GM12878 (cell line): ENCODE measurements around the gene AGTRAP. TPM values are rescaled to one million over a fixed set of nuclear protein-coding genes. Genes with fewer than 3 reads are reported as not detected.

ENCODE experiments used
- ATAC-seq: fragments of 200-7000 bp; cut with Tn5 transposase; 3 replicates; pipeline ENCODE4 v1.9.1; 2020; ENCODE audit warnings: mild to moderate bottlenecking, moderate library complexity
- BruUV-seq: library from RNA; stranded (reverse); fragments of 400-500 nt; replicated peaks from 2 replicates; lab custom pipeline; 2021; lab: Mats Ljungman, UMichigan
- CTCF ChIA-PET: fragments of 300-600 bp; sonication (Branson Sonifier 250); formaldehyde crosslinking; extraction: SDS; loops from one replicate; lab custom pipeline; 2021; ENCODE audit warnings: inconsistent platforms; lab: Yijun Ruan, JAX
- POLR2A ChIA-PET: fragments of 350-600 bp; formaldehyde crosslinking; extraction: SDS; loops from one replicate; lab custom pipeline; 2021; ENCODE audit warnings: inconsistent platforms; lab: Charles Lee
- RAD21 ChIA-PET: fragments of 300-600 bp; sonication (Branson Sonifier 250); formaldehyde crosslinking; loops from one replicate; lab custom pipeline; 2023; ENCODE audit warnings: antibody characterized with exemption; ENCODE audit not compliant: unreplicated experiment; lab: Charles Lee
- SMC1A ChIA-PET: fragments of 300-600 bp; sonication (Branson Sonifier 250); formaldehyde crosslinking; loops from one replicate; lab custom pipeline; 2023; ENCODE audit not compliant: unreplicated experiment, uncharacterized antibody; lab: Charles Lee
- DNase-seq: peaks from one replicate; pipeline ENCODE4 v3.0.0-alpha.2; 2011; ENCODE audit warnings: low read depth, low spot score
- FAIRE-seq: peaks from 3 replicates; lab custom pipeline; 2011; peaks lifted over from hg19 to GRCh38; lab: Jason Lieb, UNC
- H2AFZ ChIP-seq: 2 replicates; pipeline ENCODE4 v1.6.0; 2011; ENCODE audit warnings: low read depth, low read length, control low read depth; ENCODE audit not compliant: control insufficient read depth
- H3K27ac ChIP-seq: 2 replicates; pipeline ENCODE4 v1.5.1; 2011; ENCODE audit warnings: control low read depth; ENCODE audit not compliant: control insufficient read depth, insufficient read depth
- H3K27me3 ChIP-seq, 2 experiments: replicated peaks in 1 of 2; 2 replicates each; pipeline versions ENCODE4 v1.6.0 to v1.6.1; 2011; ENCODE audit warnings: low read length in 1 of 2; ENCODE audit not compliant: control insufficient read depth in 2 of 2, insufficient read depth in 2 of 2
- H3K36me3 ChIP-seq, 2 experiments: 2 replicates each; pipeline ENCODE4 v1.5.1; 2011; ENCODE audit warnings: low read length in 1 of 2; ENCODE audit not compliant: control insufficient read depth in 2 of 2, insufficient read depth in 2 of 2
- H3K4me1 ChIP-seq: 2 replicates; pipeline ENCODE4 v1.6.1; 2011; ENCODE audit warnings: mild to moderate bottlenecking, low read length, moderate library complexity, mixed read lengths; ENCODE audit not compliant: control insufficient read depth, insufficient read depth
- H3K4me2 ChIP-seq: 2 replicates; pipeline ENCODE4 v1.6.0; 2011; ENCODE audit warnings: control low read depth; ENCODE audit not compliant: control insufficient read depth, insufficient read depth
- H3K4me3 ChIP-seq: fragments of 200-600 bp; sonication (generic); 2 replicates; pipeline ENCODE4 v1.5.1; 2016
- H3K79me2 ChIP-seq: 2 replicates; pipeline ENCODE4 v1.6.0; 2011; ENCODE audit warnings: low read length; ENCODE audit not compliant: control insufficient read depth, insufficient read depth
- H3K9ac ChIP-seq: 2 replicates; pipeline ENCODE4 v1.8.0; 2011; ENCODE audit warnings: low read length, control low read depth, mixed read lengths; ENCODE audit not compliant: control insufficient read depth, insufficient read depth
- H3K9me3 ChIP-seq: replicated peaks from 3 replicates; pipeline ENCODE4 v1.5.1; 2011; ENCODE audit warnings: mild to moderate bottlenecking, low read length; ENCODE audit not compliant: control insufficient read depth, insufficient read depth
- H4K20me1 ChIP-seq: 2 replicates; pipeline ENCODE4 v1.6.0; 2011; ENCODE audit not compliant: control insufficient read depth, insufficient read depth
- BCL3 ChIP-seq: IDR thresholded peaks from 2 replicates; pipeline ENCODE4 v1.6.1; 2011; ENCODE audit warnings: borderline replicate concordance, low read depth, mild to moderate bottlenecking, moderate library complexity, low read length; ENCODE audit not compliant: insufficient read depth, poor library complexity, severe bottlenecking
- BMI1 ChIP-seq: fragments of 450-650 bp; IDR thresholded peaks from 2 replicates; pipeline ENCODE4 v1.6.1; 2016; ENCODE audit warnings: mild to moderate bottlenecking, moderate library complexity, borderline replicate concordance
- CEBPZ ChIP-seq: fragments of 150-350 bp; IDR thresholded peaks from 2 replicates; pipeline ENCODE4 v1.6.1; 2016; ENCODE audit warnings: low read depth, low read length
- CHD2 ChIP-seq: IDR thresholded peaks from 2 replicates; pipeline ENCODE4 v1.6.1; 2011; ENCODE audit warnings: low read depth, low read length, improper control_type of control experiment, borderline replicate concordance
- CREB1 ChIP-seq: IDR thresholded peaks from 2 replicates; pipeline ENCODE4 v1.6.1; 2012; ENCODE audit warnings: low read depth, mild to moderate bottlenecking, inconsistent platforms
- IRF3 ChIP-seq: fragments of 450-650 bp; IDR thresholded peaks from 2 replicates; pipeline ENCODE4 v1.6.1; 2014; ENCODE audit warnings: mild to moderate bottlenecking
- IRF4 ChIP-seq: IDR thresholded peaks from 2 replicates; pipeline ENCODE4 v1.6.1; 2011; ENCODE audit warnings: low read depth, low read length
- KAT2A ChIP-seq: conservative IDR thresholded peaks from 2 replicates; pipeline ENCODE4 v1.6.1; 2011; ENCODE audit warnings: low read depth, low read length; ENCODE audit not compliant: control insufficient read depth
- MTA2 ChIP-seq: fragments of 450-650 bp; IDR thresholded peaks from 2 replicates; pipeline ENCODE4 v1.6.1; 2016; ENCODE audit warnings: low read depth, mild to moderate bottlenecking, moderate library complexity
- PAX5 ChIP-seq: IDR thresholded peaks from 2 replicates; pipeline ENCODE4 v1.6.1; 2011; ENCODE audit warnings: low read depth, low read length, borderline replicate concordance
- PKNOX1 ChIP-seq: fragments of 450-650 bp; IDR thresholded peaks from 2 replicates; pipeline ENCODE4 v1.6.1; 2016; ENCODE audit warnings: mild to moderate bottlenecking
- RAD21 ChIP-seq: IDR thresholded peaks from 2 replicates; pipeline ENCODE4 v1.6.1; 2011; ENCODE audit warnings: mild to moderate bottlenecking, low read depth, low read length, moderate library complexity; ENCODE audit not compliant: insufficient read depth
- SUZ12 ChIP-seq: fragments of 200-600 bp; sonication (generic); IDR thresholded peaks from one replicate; pipeline ENCODE4 v1.6.1; 2018; ENCODE audit warnings: antibody characterized with exemption, mild to moderate bottlenecking; ENCODE audit not compliant: unreplicated experiment
- WRNIP1 ChIP-seq: IDR thresholded peaks from 2 replicates; pipeline ENCODE4 v1.6.1; 2011; ENCODE audit warnings: low read depth, low read length, improper control_type of control experiment, borderline replicate concordance
- ZBTB33 ChIP-seq: fragments of 450-650 bp; IDR thresholded peaks from 2 replicates; pipeline ENCODE4 v1.6.1; 2017; ENCODE audit warnings: mild to moderate bottlenecking
- WGBS: methylation state at CpG from one replicate; pipeline ENCODE4 v1.1.6; 2016; ENCODE audit warnings: low lambda C conversion rate; ENCODE audit not compliant: insufficient replicate concordance, insufficient coverage; ENCODE audit errors: missing lambda C conversion rate; 5-methylcytosine and 5-hydroxymethylcytosine counted together
- in situ Hi-C: fragments of 300-500 bp; cut with MboI; formaldehyde crosslinking; loops from 9 replicates; pipeline ENCODE4 v1.14.3; 2018; ENCODE audit warnings: mixed read lengths
- intact Hi-C: fragments of 100-400 bp; cut with micrococcal nuclease; formaldehyde crosslinking; loops from one replicate; pipeline ENCODE4 v1.14.2; 2022; ENCODE audit not compliant: unreplicated experiment
- polyA plus RNA-seq, 11 experiments: library from polyadenylated mRNA; depleted of rRNA in 4 of 11; unstranded in 6 of 11; stranded (reverse) in 5 of 11; fragments of >200 nt; fragmentation: Nextera tagmentation in 4 of 11; fragmentation: Illumina TruSeq in 1 of 11; extraction: Ambion mirVana in 4 of 11; extraction: Trizol in 1 of 11; gene quantifications; 1 replicate in 1 of 11; 2 replicates in 10 of 11; pipeline versions ENCODE4 v1.2.1 to v1.2.3, GENCODE V29; 2011 to 2016; ENCODE audit warnings: inconsistent platforms in 2 of 11, missing spikeins in 2 of 11, low read depth in 1 of 11
- total RNA-seq, 4 experiments: library from RNA; depleted of rRNA in 3 of 4; stranded (reverse); fragments of >200 nt in 3 of 4; fragmentation: Illumina TruSeq in 1 of 4; extraction: Trizol in 1 of 4; gene quantifications; 2 replicates each; pipeline versions ENCODE4 v1.2.1 to v1.2.3, GENCODE V29; 2013 to 2021

Gene AGTRAP
- total and polyA plus RNA-seq, 10 of the 15 experiments (the other 5 are each of a cell fraction or from before 2014, with no cell fraction given) = 3.0 to 17.4 (median 10.2) TPM

GRCh38 chr1:11688506-11688905 lies 47.4 kb upstream of the AGTRAP start:
- H3K4me1 ChIP-seq = no peaks in the 10 kb centered on the region
- no peak overlapping the region for H3K9ac ChIP-seq
- no TSS peak for BruUV-seq
- no peak overlapping the region for H3K4me3 ChIP-seq
- H3K36me3 ChIP-seq = no peaks in the 10 kb centered on the region
- ChIA-PET POLR2A (no interaction called here), RAD21 (no interaction called here), CTCF (interaction anchor here (0.7 to 1.2 kb wide), 2 partner anchors 24 to 421 kb away, joined by 3 to 5 read pairs; partner anchors contain the start of gene FBXO6), SMC1A (no interaction called here)
- DNase-seq = no peak
- H3K27me3 ChIP-seq = peaks cover 9 to 12% of the 10 kb centered on the region in 2 experiments; a peak in 3 of 4 replicates
- intact Hi-C loops = no loop called here
- FAIRE-seq = no peak
- ATAC-seq = no peak
- H3K4me2 ChIP-seq = no peak overlapping the region
- H3K9me3 ChIP-seq = no peaks in the 10 kb centered on the region
- in situ Hi-C loops = no loop called here
- TF ChIP-seq CEBPZ (no peak), IRF4 (no peak), CREB1 (no peak), RAD21 (no peak), PKNOX1 (no peak), KAT2A (no peak), IRF3 (no peak), BCL3 (no peak), CHD2 (no peak), MTA2 (no peak), SUZ12 (no peak), WRNIP1 (no peak), PAX5 (no peak), BMI1 (no peak), ZBTB33 (no peak)
- 41% methylated on average over 4 of the region's 4 CpGs for WGBS
- H2AFZ ChIP-seq = no peak overlapping the region
- no peaks in the 10 kb centered on the region; the same call in 1 of the 2 replicates for H4K20me1 ChIP-seq
- no peak overlapping the region for H3K27ac ChIP-seq
- no peaks in the 10 kb centered on the region for H3K79me2 ChIP-seq
